B cell (primary cell): ENCODE data around the gene EIF3L. TPM values are rescaled to one million over a fixed set of nuclear protein-coding genes. Genes with fewer than 3 reads are reported as not detected.

ENCODE experiments used
- ATAC-seq: fragments of 200-7000 bp; cut with Tn5 transposase; one replicate; pipeline ENCODE4 v1.10.0; 2021; ENCODE audit warnings: low read depth, mild to moderate bottlenecking, moderate number of reproducible peaks, moderate library complexity
- CTCF ChIA-PET: fragments of 350-600 bp; sonication (Branson Sonifier 250); formaldehyde crosslinking; loops from one replicate; lab custom pipeline; 2021; ENCODE audit warnings: antibody characterized with exemption, inconsistent platforms; lab: Charles Lee
- POLR2A ChIA-PET: fragments of 350-600 bp; sonication (Branson Sonifier 250); formaldehyde crosslinking; loops from one replicate; lab custom pipeline; 2021; ENCODE audit warnings: antibody characterized with exemption; lab: Charles Lee
- DNase-seq: peaks from one replicate; pipeline ENCODE4 v3.0.0; 2013
- H2AFZ ChIP-seq: 2 replicates; pipeline ENCODE4 v1.6.1; 2012; ENCODE audit warnings: mild to moderate bottlenecking, low read depth, low read length; ENCODE audit not compliant: insufficient read depth, poor library complexity, severe bottlenecking
- H3K27ac ChIP-seq, 2 donors: 1 replicate in 1 of 2; 2 replicates in 1 of 2; pipeline ENCODE4 v1.5.1; 2012 to 2013; ENCODE audit warnings: low read length in 2 of 2, mild to moderate bottlenecking in 2 of 2, moderate library complexity in 1 of 2
- H3K27me3 ChIP-seq, 4 experiments: fragments of 200-600 bp in 1 of 4; sonication (generic) in 1 of 4; replicated peaks in 1 of 4; 1 replicate in 2 of 4; 2 replicates in 2 of 4; pipeline versions ENCODE4 v1.6.1 to v1.7.0; 2013 to 2016; ENCODE audit warnings: low read length in 3 of 4, mild to moderate bottlenecking in 2 of 4, mixed read lengths in 1 of 4, moderate library complexity in 1 of 4; ENCODE audit not compliant: insufficient read depth in 4 of 4, control insufficient read depth in 3 of 4; ENCODE audit errors: control extremely low read depth in 1 of 4
- H3K36me3 ChIP-seq, 2 experiments: replicated peaks in 1 of 2; 1 replicate in 1 of 2; 2 replicates in 1 of 2; pipeline versions ENCODE4 v1.6.1 to v1.7.1; 2013; ENCODE audit warnings: low read length in 1 of 2; ENCODE audit not compliant: insufficient read depth in 2 of 2, control insufficient read depth in 1 of 2; ENCODE audit errors: control extremely low read depth in 1 of 2, extremely low read depth in 1 of 2
- H3K4me1 ChIP-seq, 2 donors: fragments of 200-600 bp in 1 of 2; sonication (generic) in 1 of 2; 1 replicate in 1 of 2; 2 replicates in 1 of 2; pipeline versions ENCODE4 v1.5.1 to v1.6.1; 2013 to 2017; ENCODE audit warnings: low read length in 2 of 2; ENCODE audit not compliant: control insufficient read depth in 2 of 2, insufficient read depth in 2 of 2
- H3K4me2 ChIP-seq: replicated peaks from 2 replicates; pipeline ENCODE3; 2012; ENCODE audit warnings: mild to moderate bottlenecking, low read depth, low read length; ENCODE audit not compliant: poor library complexity, severe bottlenecking
- H3K4me3 ChIP-seq, 5 experiments: fragments of 200-600 bp in 1 of 5; sonication (generic) in 1 of 5; 1 replicate in 3 of 5; 2 replicates in 2 of 5; pipeline versions ENCODE4 v1.5.1 to v1.7.0; 2011 to 2016; ENCODE audit warnings: low read length in 4 of 5, mild to moderate bottlenecking in 4 of 5, low read depth in 2 of 5, control low read depth in 1 of 5, moderate library complexity in 1 of 5; ENCODE audit not compliant: insufficient read depth in 1 of 5; ENCODE audit errors: control extremely low read depth in 1 of 5, extremely low read depth in 1 of 5
- H3K79me2 ChIP-seq: fragments of 200-600 bp; sonication (generic); one replicate; pipeline ENCODE4 v1.6.0; 2016; ENCODE audit warnings: low read length; ENCODE audit not compliant: control insufficient read depth, insufficient read depth
- H3K9ac ChIP-seq: fragments of 200-600 bp; sonication (generic); 2 replicates; pipeline ENCODE4 v1.6.1; 2017; ENCODE audit warnings: mild to moderate bottlenecking, low read length, moderate library complexity
- H3K9me3 ChIP-seq, 3 donors: one replicate each; pipeline versions ENCODE4 v1.6.1 to v1.7.1; 2013; ENCODE audit warnings: low read length in 2 of 3; ENCODE audit not compliant: control insufficient read depth in 2 of 3, insufficient read depth in 1 of 3; ENCODE audit errors: control extremely low read depth in 1 of 3
- H4K20me1 ChIP-seq: 2 replicates; pipeline ENCODE4 v1.6.0; 2012; ENCODE audit warnings: mild to moderate bottlenecking, low read length; ENCODE audit not compliant: insufficient read depth, control insufficient read depth, poor library complexity, severe bottlenecking
- H3K27ac Mint-ChIP-seq: one replicate; pipeline ENCODE4 v1.8.0; 2021; ENCODE audit warnings: mixed read lengths
- H3K27me3 Mint-ChIP-seq: one replicate; pipeline ENCODE4 v1.8.0; 2021; ENCODE audit warnings: mixed read lengths
- H3K4me1 Mint-ChIP-seq: one replicate; pipeline ENCODE4 v1.8.0; 2021; ENCODE audit warnings: mixed read lengths
- H3K4me3 Mint-ChIP-seq: one replicate; pipeline ENCODE4 v1.8.0; 2021; ENCODE audit warnings: mixed read lengths
- H3K9me3 Mint-ChIP-seq: one replicate; pipeline ENCODE4 v1.8.0; 2022; ENCODE audit warnings: mixed read lengths; ENCODE audit not compliant: insufficient read depth
- EZH2 ChIP-seq: IDR thresholded peaks from 2 replicates; pipeline ENCODE4 v1.6.1; 2012; ENCODE audit warnings: borderline replicate concordance, low read depth, mild to moderate bottlenecking, moderate library complexity, low read length; ENCODE audit not compliant: insufficient read depth, poor library complexity, severe bottlenecking
- WGBS: methylation state at CpG from one replicate; pipeline ENCODE4 v1.1.5; 2013; ENCODE audit warnings: missing lambda C conversion rate; ENCODE audit not compliant: insufficient coverage; 5-methylcytosine and 5-hydroxymethylcytosine counted together
- intact Hi-C: fragments of 100-400 bp; cut with micrococcal nuclease; formaldehyde crosslinking; loops from one replicate; pipeline ENCODE4 v1.10.0; 2022
- polyA plus RNA-seq: library from polyadenylated mRNA; depleted of rRNA; stranded (reverse); fragments of >200 nt; gene quantifications from 2 replicates; pipeline ENCODE4 v1.2.3, GENCODE V29; 2012
- total RNA-seq, 2 donors: library from RNA; stranded (reverse); fragments of 120-200 nt in 1 of 2; gene quantifications; 1 replicate in 1 of 2; 2 replicates in 1 of 2; pipeline versions ENCODE4 v1.2.3 to v1.2.4, GENCODE V29; 2013 to 2022
- TF ChIP-seq, protein P1 (sequence below): fragments of 200-600 bp; IDR thresholded peaks from one replicate; pipeline ENCODE4 v1.8.0; 2022; ENCODE audit warnings: antibody characterized with exemption, mild to moderate bottlenecking

EIF3L gene
- total and polyA plus RNA-seq, 2 donors (not counting 1 experiment from before 2014, with no cell fraction given): 430 to 560 TPM

DNA sequence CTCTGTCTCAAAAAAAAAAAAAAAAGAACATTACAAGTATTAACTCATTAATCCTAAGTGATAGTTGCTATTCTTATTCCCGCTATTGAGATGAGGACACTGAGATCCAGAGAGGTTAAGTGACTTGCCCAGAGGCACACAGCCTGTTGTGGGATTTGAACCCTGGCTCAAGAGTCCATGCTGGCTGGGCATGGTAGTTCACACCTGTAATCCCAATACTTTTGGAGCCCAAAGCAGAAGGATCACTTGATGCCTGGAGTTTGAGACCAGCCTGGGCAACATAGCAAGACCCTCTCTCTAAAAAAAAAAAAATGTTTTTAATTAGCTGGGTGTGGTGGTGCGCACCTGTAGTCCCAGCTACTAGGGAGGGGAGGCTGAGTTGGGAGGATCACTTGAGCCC is 37.4 kb upstream of the EIF3L start:
- H4K20me1 ChIP-seq: no peaks in the 10 kb centered on the region
- peaks cover 27% of the 10 kb centered on the region for H3K27me3 Mint-ChIP-seq
- no peaks in the 10 kb centered on the region for H3K36me3 ChIP-seq
- no peak overlapping the region for H3K9ac ChIP-seq
- peaks cover 9% of the 10 kb centered on the region for H3K4me1 Mint-ChIP-seq
- H3K4me2 ChIP-seq: no peak overlapping the region
- H3K9me3 ChIP-seq: peaks cover 0 to 12% (median 0%) of the 10 kb centered on the region in 3 donors
- no peak overlapping the region for H3K27ac ChIP-seq
- peaks cover 19 to 21% of the 10 kb centered on the region in 2 donors for H3K4me1 ChIP-seq
- H3K27me3 ChIP-seq: peaks cover 0 to 58% (median 21%) of the 10 kb centered on the region in 4 experiments
- ChIA-PET CTCF (no interaction called here), POLR2A (interaction anchor here (0.6 kb wide), 1 partner anchor 143 kb away, joined by 5 read pairs; no protein-coding TSS in a partner anchor)
- DNase-seq (no peak), ATAC-seq (no peak)
- no peak overlapping the region for H3K4me3 ChIP-seq
- no peak overlapping the region for H3K4me3 Mint-ChIP-seq
- intact Hi-C loops: no loop called here
- no peak overlapping the region for H3K27ac Mint-ChIP-seq
- no CpG with 5 or more reads among the region's 2 CpGs for WGBS
- H3K9me3 Mint-ChIP-seq: no peaks in the 10 kb centered on the region
- no peak overlapping the region for H2AFZ ChIP-seq
- H3K79me2 ChIP-seq: no peaks in the 10 kb centered on the region
- TF ChIP-seq, protein P1, sequence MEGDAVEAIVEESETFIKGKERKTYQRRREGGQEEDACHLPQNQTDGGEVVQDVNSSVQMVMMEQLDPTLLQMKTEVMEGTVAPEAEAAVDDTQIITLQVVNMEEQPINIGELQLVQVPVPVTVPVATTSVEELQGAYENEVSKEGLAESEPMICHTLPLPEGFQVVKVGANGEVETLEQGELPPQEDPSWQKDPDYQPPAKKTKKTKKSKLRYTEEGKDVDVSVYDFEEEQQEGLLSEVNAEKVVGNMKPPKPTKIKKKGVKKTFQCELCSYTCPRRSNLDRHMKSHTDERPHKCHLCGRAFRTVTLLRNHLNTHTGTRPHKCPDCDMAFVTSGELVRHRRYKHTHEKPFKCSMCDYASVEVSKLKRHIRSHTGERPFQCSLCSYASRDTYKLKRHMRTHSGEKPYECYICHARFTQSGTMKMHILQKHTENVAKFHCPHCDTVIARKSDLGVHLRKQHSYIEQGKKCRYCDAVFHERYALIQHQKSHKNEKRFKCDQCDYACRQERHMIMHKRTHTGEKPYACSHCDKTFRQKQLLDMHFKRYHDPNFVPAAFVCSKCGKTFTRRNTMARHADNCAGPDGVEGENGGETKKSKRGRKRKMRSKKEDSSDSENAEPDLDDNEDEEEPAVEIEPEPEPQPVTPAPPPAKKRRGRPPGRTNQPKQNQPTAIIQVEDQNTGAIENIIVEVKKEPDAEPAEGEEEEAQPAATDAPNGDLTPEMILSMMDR: no peak

DNA sequence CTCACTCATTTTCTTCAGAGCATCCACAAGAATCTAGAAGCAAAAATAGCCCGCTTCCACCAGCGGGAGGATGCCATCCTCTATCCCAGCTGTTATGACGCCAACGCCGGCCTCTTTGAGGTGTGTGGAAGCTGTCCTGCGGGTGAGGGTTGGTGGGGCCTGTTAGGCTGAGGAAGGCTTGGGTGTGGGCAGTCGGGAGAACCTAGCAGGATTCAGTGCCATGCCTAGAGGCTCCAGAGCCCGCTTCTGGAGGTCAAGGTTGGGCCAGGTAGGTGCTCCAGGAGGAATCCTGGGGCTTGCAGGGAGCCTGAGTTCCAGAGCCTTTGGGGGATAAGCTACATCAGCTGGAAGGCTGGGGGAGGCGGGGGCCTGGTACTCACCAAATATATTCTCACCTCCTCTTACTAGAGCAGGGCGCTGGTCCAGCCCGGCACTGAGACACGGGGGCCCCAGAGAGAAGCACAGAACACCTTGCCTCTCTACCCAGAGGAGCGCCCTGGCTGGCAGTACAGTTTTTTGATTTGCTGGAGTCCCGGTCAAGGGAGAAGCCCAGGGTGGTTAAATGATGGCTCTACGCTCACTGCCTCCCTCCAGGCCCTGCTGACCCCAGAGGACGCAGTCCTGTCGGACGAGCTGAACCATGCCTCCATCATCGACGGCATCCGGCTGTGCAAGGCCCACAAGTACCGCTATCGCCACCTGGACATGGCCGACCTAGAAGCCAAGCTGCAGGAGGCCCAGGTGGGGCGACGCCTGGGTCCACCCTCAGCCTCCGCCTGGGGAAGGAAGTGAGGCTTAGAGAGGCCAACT is 36.1 kb upstream of the EIF3L start:
- Histone ChIP-seq H3K36me3 (no peaks in the 10 kb centered on the region), H3K9me3 (peaks cover 0 to 6% (median 0%) of the 10 kb centered on the region in 3 donors), H3K27me3 (peaks cover 0 to 55% (median 17%) of the 10 kb centered on the region in 4 experiments), H3K4me3 (no peak overlapping the region), H3K4me2 (no peak overlapping the region), H2AFZ (no peak overlapping the region), H3K27ac (no peak overlapping the region), H3K4me1 (peaks cover 18 to 19% of the 10 kb centered on the region in 2 donors), H3K9ac (no peak overlapping the region), H4K20me1 (no peaks in the 10 kb centered on the region), H3K79me2 (no peaks in the 10 kb centered on the region)
- CTCF ChIA-PET: interaction anchor here (0.6 to 1.7 kb wide), 2 partner anchors 50 to 117 kb away, joined by 3 to 7 read pairs; no protein-coding TSS in a partner anchor
- no peaks in the 10 kb centered on the region for H3K9me3 Mint-ChIP-seq
- intact Hi-C loops: no loop called here
- no peak overlapping the region for H3K27ac Mint-ChIP-seq
- WGBS: 94% methylated on average over 20 of the region's 27 CpGs
- peaks cover 23% of the 10 kb centered on the region for H3K27me3 Mint-ChIP-seq
- no peak for DNase-seq
- no peak for TF ChIP-seq EZH2
- TF ChIP-seq, protein P1: no peak
- ATAC-seq: no peak
- no peak overlapping the region for H3K4me3 Mint-ChIP-seq
- POLR2A ChIA-PET: no interaction called here
- H3K4me1 Mint-ChIP-seq: peaks cover 8% of the 10 kb centered on the region
